OCI-LY7 (cell line): ENCODE results near the gene MOCS3.

Experiments
- CTCF ChIP-seq: fragments of 200-600 bp; sonication (generic); conservative IDR thresholded peaks from 2 replicates; pipeline ENCODE4 v1.5.1; 2014; ENCODE audit warnings: mild to moderate bottlenecking, antibody characterized with exemption, low read length, moderate library complexity, mixed read lengths
- EZH2phosphoT487 ChIP-seq: fragments of 200-600 bp; sonication (generic); IDR thresholded peaks from 2 replicates; pipeline ENCODE4 v1.6.1; 2018; ENCODE audit warnings: low read depth, borderline replicate concordance, mild to moderate bottlenecking, mixed run types, antibody characterized with exemption, low read length, moderate library complexity, mixed read lengths

GRCh38 chr20:50911716-50912115 lies 46.9 kb upstream of the MOCS3 start:
- no peak for TF ChIP-seq CTCF
- no peak for TF ChIP-seq EZH2phosphoT487
